ENCODE data around the gene SORCS1.

- no peak for TF ChIP-seq EZH2 (IDR thresholded peaks at IDR 0.05)
- no peak for TF ChIP-seq FOXP2 (optimal IDR thresholded peaks at IDR 0.05; ENCODE audit: control extremely low read depth, extremely low read length, insufficient read depth)
These were observed 436.3 kb downstream of the SORCS1 start for GRCh38 chr10:106728232-106728631.
